NCI-H1417 treated with DMSO at 0.1 percent for 48 hours (cell line): ENCODE measurements around the gene CEP350.
"Not testable (repeated sequence)": the region's sequence is repeated elsewhere in the genome, so short reads cannot be mapped to it uniquely, and the experiment has no call there.

Source experiments
- DNase-seq: peaks from one replicate; lab custom pipeline; 2025; lab: John Stamatoyannopoulos, UW

CEP350 gene

DNA sequence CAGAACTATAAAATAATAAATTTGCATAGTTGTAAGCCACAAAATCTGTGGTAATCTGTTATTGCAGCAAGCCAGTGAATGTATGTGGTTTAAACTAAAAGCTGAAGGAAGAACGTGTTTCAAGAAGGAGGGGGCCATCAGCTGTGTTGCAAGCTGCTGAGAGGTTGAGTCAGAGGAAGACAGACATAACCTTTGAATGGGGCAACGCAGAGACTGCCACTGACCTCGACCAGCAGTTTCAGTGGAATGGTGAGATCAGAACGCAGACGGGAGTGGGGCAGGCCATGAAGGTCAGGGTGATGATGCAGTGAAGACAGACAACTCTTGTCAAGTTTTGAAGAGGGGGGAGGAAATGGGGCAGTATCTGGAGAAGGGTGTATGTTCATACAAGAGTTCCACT lies 176.9 kb downstream of the CEP350 start:
- DNase-seq: no peak

DNA sequence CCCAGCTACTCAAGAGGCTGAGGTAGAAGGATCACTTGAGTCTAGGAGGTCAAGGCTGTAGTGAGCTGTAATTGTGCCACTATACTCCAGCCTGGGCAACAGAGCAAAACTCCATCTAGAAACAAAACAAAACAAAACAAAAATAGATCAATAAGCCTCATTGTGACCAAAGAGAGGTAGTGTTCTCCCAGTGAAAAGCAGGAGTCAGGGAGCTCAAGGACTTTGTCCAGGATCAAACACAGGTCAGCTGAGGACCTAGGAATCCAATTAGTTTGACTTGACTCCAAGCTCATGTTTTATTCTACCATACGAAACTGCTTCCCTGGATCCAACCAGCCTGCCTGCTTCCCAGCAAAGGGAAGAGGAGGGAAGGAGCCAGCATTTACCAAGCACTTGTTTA lies 178.6 kb downstream of the CEP350 start:
- no peak for DNase-seq

DNA sequence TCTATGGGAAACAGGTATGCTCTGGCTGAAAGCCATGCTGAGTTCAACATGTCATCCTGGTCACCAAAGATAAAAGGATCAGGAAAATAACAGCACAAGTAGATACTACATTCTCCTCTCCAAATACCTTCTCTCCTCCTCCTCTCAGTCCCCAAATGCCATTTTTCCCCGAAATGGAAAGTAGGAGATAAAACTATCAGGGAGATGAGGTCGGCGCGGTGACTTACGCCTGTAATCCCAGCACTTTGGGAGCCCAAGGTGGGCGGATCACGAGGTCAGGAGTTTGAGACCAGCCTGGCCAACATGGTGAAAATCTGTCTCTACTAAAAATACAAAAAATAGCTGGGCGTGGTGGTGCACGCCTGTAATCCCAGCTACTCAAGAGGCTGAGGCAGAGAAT lies 179.1 kb downstream of the CEP350 start:
- DNase-seq: not testable (repeated sequence)

DNA sequence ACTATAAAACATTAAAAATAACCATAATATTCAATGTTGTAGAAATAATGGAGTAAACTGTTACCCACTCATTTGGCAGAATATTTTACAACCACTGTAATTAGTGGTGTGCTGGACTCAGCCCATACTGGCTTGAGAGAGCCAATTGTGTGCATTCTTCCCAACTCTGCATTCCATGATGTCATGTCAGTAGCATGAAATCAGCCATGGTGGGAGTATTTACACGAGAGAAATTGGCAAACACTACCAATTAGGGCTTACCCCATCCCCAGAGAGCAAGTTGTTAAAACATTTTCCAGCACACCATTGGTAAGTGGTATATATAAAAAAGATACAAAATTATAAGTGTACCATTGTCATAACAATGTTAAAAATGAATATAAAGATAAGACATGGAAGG lies 180.9 kb downstream of the CEP350 start:
- DNase-seq: no peak

DNA sequence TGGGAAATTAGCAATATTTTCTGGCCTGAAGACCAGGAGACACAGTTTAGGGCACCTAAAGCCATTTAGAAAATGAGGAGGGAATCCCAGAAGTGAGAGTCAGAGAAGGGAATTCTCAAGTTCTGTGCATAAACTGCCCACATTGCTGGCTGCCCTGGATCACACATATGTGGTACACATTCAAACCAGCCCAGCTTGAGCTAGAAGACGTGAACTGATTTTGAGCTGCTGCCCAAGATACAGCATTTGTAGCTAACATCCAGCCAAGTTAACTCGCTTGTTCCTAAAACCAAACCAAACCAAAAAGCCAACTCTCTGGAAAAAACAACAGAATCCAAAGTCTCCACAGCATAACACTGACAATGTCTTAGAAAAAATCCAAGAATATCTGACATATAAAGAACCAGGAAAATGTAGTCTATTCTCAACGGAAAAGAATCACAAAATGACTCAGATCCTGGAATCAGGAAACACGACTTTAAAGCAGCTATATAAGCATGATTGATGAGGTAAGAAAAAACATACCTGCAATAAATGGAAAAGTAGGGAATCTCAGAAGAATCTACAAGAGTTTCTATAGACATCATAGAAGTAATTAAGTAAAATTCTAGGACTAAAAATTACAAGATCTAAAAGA lies 181.8 kb downstream of the CEP350 start:
- no peak for DNase-seq

DNA sequence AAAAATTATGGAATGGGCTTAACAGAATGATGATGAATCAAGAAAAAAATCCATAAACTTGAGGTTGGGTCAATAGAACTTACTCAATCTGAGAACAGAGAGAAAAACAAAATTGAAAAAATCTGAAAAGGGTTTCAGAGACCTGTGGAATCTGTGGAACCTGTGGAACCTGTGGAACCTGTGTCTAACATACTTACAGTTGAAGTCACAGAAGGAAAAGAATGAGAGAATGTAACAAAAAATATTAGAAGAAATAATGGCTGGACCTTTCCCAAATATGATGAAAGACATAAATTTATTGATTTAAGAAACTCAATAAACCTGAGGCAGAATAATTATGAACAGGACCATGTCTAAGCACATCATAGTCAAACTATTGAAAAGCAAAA lies 182.4 kb downstream of the CEP350 start:
- no peak for DNase-seq

DNA sequence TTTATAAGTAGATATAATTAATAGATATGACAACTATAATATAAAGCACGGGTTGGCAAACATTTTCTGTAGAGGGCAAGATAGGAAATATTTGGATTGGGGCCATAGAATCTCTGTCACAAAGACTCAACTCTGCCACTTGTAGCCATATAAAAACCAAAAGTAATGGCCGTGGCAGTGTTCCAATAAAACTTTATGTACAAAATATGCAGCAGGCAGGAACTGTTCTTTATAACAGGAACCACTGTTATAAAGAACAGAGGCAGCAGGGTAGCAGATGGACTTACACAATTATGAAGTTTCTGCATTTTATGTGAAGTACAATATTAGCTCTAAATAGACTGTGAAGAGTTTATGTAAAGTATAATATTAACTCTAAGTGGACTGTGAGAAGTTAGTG lies 183.2 kb downstream of the CEP350 start:
- no peak for DNase-seq

DNA sequence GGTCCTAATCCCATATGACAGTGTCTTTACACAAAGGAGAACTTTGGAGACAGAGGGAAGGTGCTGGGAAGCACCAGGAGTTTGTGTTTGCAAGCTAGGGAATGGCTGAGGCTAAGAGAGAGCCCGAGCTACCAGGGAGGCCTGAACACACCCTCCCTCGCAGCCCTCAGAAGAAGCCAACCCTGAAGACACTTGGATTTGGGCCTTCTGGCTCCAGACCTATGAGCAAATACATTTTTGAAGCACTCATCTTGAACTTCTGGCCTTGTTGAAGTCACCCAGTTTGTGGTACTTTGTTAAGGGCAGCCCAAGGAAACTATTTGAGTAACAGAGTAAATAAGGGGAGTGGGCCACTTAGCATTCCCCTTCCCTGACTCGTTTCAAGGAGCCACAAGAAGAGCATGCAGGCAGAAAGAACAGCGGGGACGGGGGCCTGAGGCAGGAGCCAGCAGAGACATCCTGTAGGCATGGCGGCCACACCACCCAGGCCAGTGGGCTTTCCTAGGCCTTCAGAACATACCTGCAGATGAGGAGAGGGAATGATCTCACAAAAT lies 186.8 kb downstream of the CEP350 start:
- no peak for DNase-seq

DNA sequence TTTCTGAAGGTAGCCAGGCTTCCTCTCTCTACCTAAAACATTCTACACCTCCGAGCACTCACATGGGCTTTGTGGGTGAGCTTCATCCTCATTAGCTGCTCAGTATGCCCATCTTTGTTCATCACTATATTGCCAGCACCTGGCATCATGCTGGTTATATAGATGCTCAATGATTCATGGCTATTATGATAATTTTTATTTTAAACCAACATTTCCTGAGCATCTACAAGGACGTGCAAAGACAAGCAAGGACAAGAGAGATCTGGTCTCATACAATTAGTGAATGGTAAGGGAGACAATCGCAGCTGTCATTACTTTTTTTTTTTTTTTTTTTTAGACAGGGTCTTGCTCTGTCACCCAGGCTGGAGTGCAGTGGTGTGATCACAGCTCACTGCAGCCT lies 188.7 kb downstream of the CEP350 start:
- no peak for DNase-seq

DNA sequence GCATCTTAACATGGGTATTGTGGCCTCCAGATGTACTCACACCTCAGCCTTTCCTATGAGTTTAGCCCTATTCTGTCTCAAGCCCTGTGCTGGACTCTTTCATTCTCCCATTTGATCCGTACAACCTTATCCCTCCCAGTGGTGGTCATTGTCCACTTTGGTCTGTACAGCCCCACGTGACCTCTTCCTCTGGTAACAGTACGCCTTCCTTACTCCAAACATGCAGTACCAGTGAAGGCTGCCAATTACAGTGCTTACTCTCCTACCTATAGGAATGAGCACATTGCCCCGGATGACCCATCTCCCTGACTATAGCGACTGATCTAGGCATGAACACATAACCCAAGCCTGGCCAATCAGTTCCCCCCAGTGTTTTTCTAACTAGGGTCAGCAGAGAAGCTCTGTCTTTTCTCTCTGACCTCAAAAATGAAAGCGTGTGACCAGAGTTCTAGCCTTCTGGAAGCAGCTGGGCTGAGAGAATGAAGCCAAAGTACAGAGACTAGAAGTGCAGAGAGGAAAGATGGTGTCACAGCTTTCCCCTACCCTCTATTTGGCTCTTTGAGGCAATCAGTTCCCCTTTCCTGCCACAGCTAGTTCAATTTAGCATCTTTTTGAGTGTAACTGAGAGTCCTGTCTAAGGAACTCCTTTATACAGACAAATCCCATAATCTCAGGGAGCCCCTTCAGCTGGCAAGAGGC lies 190.2 kb downstream of the CEP350 start:
- no peak for DNase-seq

DNA sequence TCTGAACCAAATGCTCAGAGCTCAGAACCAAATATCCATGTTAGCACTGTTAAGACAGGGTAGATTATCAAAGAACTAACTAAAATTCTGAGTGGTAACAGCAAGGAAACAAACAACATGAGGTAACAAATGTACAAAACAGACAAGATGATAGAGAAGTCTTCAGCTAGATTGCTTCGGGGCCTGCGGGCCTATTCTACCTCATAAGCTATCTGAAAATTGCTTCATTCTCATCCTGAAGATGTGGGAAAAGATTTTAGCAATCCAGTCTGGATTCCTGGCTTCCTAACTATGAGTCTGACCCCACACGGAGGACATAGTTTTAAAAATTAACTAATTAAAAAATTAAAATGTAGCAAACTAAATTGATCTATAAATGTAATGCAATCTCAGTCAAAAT lies 190.8 kb downstream of the CEP350 start:
- DNase-seq: no peak

DNA sequence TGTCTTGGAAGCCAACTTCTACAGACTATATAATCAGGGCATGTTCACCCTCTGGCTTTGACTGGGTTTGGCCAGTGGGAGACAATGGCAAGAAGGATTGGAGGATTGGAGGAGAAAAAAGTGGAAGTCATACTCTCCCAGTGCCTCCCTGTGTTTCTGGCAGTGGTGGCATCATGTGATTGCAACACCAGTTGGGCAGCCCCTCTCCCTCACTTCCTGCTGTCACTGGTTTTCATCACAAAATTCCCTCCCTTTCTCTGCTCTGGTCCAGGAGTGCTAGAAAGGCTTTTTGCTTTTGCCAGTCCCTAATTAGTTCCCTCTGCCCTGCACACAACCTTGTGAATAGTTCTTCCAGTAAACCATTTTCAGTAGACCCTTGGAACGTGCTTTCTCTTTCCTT lies 196.4 kb downstream of the CEP350 start:
- no peak for DNase-seq

DNA sequence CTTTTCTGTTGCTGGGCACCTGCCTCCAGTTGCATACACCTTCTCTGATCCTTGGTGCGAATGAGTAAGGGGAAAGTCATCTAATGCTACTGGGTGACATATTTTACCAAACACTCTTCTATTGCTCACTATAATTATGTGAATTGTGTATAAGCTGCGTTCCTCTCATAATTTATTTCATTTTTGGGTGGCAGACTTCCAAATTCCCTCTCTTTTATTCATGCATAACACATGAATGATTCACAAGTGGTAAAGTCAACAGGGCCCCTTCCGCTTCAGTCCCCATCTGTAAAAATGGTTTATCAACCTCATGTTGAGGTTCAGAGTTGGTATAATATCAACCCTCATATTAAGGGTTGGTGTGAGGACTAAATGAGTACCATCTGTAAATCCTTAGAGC lies 196.9 kb downstream of the CEP350 start:
- no peak for DNase-seq

DNA sequence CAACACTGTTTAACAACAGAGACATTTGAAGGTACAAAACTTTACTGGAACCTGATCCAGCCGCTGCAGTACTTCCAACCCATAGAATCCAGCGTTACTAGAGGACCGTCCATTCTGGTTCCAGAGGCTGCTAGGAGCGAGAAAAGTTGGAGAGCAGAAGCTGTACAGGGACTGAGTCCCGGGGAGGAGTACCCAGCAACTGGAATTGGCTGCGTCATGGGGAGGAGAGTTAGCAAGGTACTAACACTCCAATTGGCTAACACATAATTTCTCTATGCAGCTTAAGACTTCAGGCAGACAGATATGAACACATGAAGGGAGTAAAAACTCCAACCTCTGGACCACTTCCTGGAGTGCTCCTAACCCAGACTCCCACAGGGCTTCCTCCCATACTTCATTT lies 198.0 kb downstream of the CEP350 start:
- DNase-seq: no peak

DNA sequence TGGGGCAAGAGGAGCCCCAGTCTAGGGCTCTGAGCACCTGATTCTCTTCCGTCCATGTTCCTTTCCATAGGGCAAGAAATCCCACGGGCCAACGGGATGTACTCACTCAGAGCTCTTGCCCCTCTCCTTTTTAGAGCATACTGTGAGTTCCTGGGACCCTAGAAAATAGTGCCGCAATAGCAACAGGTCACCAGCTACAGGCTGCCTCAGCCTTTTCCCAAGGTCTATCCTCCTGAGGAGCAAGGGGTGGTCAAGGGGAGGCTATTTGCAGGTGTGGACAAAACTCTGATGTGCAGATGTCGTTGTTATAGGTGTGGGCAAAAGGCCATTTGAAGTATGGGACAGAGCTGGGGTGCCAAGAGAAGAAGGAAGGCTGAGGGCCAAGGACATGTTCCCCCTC lies 198.4 kb downstream of the CEP350 start:
- DNase-seq: no peak

DNA sequence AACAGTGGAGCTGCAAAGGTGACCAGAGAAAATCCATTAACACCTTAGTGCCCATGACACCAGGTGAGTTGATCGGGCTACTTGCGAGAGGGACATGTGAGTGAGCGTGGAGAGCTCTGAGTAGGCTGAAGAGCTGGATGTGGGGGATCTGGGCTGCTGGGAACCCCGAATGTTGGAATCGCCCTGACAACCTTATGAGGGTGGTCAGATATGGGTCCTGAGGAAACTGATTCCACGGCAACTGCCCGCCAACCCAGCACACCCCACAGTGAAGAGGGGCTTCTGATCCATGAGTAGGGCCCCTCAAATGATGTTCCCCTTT lies 199.4 kb downstream of the CEP350 start:
- no peak for DNase-seq

DNA sequence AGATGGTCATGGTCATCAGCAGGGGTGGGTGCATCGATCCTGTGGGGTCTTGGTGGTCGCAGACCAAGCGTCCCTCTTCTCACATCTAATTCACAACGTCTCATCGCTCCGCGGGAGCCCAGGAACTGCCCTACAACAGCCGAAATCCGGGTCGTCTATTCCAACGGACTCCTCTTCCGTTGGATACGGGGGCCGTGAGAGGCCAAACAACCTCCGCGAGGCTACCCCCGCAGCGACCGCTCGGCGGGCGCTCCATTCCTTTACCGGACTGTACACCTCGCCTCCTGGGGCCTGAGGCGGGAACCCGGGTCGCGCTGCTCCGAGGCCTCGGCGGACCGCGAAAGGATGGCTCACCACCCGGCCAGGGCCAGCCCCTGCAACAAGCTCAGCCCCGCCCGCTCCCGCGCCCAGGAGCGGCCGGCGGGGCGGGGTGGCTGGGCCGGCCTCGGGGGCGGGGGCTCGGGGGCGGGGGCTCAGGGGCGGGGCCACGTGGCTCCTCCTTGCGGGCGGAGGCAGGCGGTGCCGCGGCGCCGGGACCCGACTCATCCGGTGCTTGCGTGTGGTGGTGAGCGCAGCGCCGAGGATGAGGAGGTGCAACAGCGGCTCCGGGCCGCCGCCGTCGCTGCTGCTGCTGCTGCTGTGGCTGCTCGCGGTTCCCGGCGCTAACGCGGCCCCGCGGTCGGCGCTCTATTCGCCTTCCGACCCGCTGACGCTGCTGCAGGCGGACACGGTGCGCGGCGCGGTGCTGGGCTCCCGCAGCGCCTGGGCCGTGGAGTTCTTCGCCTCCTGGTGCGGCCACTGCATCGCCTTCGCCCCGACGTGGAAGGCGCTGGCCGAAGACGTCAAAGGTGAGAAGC lies 199.9 kb downstream of the CEP350 start, which contains the start of gene QSOX1:
Gene QSOX1 (plus strand): TSS at position 545 of the 857 bp plus-strand sequence. CDS start 39 bp downstream, at position 584.
- DNase-seq: peak; percentile 48

DNA sequence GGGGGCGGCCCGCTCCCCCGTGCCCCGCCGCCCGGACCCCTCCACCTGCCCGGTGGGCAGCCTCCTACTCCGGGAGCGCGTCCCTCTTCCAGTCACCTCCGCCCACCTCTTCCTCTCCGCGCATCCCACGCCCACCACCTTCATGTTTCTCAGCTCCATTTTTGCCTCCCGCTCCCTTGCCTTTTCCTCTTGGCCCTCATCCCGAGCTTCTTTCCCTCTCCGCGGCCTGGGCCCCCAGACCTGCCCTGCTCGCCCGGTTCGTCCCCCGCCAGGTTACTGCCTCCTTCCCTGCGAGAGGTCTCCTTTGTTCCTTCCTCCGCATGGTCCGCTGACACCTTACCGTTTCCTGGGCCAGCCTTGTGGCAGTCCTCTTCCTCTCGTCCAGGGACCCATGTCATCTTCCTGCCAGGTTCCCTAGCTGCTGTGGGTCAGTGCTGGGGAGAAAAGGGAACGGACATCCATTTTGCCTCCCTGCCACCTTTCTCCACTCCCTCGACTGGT lies 200.6 kb downstream of the CEP350 start:
- no peak for DNase-seq

DNA sequence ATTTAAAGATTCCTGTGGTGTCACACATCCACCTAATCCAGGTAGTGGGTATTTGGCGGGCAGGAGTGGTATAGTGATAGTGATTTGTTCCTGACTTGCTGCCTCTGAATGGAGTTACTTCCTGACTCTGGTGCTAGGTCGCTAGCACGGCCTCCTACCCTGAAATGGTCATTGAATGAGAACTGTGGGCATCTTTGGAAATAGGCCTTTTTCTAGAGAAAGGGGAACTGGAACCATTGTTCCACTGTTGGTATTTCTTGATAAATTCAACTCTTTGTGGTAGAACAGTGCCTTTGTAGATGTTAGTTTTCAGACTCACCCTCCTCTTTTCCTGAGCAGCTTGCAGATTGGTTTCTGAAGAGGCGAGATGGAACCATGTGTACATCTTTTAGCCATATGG lies 201.6 kb downstream of the CEP350 start:
- DNase-seq: no peak

DNA sequence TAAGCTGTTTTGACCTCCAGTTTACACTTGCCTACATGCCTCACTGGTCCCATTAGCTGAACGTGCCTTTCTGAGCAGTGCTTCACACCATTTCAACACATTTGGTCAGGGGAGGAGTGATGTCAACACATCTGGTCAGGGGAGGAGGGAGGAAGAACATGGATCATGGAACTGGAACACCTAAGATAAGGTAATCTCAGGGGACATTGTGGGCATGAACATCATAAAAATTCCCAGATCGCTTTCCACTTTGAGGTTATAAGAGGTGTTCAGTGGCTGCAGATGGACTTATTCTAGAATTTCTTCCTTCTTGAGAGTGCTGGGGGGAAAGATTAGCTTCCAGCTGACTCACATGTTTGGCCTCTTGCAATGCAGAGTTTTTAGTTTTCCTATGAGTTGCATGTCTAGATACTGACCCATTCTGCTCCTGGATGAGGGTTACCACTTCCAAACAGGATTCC lies 202.1 kb downstream of the CEP350 start:
- no peak for DNase-seq

DNA sequence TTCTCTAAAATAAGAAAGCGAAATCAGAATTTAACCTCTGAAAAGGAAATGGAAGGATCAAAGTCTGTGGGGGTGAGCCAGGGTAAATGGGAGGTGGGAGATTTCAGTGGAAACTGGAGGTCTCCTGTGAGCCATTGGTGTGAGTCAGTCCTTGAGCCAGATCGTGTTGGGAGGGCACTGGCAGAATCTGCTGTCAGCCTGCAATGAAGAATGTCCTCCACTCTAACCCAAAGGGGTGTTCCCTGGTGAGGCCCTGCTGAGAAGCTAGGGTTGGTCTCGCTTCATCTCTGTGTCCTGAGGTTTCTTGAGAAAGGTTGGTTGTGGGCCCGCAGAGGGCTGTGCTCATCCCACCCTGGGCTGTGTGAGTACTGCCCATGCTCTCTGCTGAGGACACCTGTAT lies 202.5 kb downstream of the CEP350 start:
- DNase-seq: no peak

DNA sequence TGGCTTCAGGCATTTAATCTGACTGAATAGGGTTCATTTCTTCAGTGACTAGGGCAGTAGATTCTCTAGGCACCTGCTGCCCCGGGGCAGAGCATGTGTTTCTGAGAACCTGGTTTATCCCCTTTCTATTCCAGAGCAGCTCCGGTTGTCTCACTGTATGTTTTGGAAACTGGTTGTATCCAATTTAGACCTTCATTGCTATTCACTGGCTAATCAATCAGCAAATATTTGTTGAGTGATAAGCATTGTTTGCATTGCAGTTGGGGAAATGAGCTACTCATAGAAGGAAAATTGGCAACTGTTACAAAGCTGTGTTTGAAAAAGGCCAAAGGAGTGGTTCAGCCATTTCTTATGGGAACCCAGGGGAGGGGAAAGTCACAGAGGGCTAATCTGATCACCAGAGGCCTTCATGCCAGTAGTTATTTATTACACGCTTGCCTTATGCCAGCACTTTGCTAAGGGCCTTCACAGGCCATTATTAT lies 203.0 kb downstream of the CEP350 start:
- no peak for DNase-seq
